ENCODE measurements around the gene PARP16.

PARP16 gene

DNA sequence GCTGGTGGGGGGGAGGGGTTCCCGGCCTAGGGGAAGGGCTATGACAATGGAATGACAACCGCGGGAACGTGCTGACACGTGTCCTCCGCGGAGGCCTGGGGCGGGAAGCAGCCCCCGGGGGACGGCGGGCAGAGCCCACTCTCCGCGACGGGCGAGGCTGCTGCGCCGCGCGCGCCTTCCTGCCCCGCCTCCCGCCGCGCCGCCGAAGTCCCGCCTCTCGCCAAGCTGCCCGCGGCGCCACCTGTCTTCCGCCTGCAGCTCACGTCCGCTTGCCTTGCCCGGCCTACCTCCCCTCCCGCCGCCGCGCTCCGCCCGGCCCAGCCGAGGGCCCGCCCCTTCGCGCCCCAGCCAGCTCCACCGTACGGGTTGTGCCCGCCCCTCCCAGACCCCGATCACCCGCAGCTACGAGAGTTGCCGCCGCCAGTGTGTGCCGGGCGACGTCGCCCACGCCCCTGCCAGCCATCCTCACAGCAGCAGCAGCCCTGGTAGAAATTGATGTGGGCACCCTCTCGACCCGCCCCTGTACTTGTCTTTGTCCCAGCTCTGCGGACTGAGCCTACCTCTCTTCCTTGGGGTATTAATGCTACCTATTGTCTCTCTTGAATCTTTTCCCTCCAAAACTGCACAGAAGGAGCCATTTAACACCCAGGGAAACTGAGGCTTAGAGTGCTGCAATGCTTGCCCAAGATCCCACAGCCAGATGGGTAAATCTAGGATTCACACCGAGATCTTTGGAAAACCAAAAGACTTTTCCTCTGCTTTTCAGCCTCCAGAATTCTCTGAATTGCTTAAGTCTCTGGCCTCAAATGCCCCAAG lies at the start of gene PARP16:
Gene PARP16 (minus strand): TSS at position 180 of the 816 bp plus-strand sequence. CDS start 457 bp downstream, outside the sequence.
- DNase-seq: peak; percentile 86

DNA sequence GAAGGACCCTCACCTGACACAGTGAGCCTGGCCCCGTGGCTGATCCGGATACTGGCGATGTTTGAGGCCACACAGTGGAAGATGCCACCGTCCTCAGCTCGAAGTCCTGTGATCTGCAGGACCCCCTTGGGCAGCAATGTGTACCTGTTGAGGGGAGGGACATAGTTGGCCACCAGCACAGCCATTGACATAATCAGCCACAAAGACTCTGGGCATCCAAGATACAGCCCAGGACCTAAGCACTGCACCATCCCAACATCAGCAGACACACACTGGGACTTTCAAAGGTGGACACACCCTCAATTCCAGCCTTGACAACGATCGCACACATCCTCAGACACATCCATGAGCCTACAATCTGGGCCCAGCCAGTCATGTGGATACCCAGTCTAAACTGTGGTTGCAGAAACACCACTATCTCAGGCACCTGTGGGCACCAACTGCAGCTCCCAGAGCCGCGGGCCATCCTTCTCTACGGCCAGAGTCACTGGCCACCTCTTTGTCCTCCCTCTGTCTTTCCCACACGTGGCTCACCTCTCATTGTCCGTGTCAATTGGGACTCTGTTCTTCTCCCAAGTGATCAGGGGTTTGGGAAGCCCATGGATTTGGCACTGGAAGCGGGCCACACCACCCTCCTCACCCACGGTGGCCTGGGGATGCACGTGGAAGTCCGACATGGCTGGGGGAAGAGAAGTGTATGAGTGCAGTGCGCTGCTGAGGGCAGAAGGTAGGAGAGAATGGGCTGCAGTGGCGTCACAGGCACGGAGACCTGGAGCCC lies 48.8 kb upstream of the PARP16 start:
- no peak for DNase-seq

- peak; percentile 8 for DNase-seq
Observed at GRCh38 chr15:65334586-65335231, 48.0 kb upstream of the PARP16 start.

DNA sequence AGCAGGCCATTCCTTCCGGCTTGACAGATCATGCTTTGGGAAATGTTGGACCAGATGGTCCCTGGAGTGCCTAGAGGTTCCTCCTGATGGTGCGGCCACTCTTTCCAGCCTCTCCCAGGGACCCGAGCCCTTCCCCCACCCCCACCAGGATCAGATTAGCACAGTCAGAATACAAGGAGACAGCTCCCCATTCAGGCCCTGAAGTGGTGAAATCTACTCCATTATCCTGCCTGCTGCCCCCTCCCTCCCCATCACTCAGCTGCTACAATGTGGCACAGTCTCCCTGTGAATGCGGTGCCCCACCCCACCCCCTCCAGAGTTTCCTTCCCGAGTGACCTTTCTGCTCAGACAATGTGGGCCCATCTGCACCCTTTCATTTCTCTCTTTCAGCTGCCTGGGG lies 47.2 kb upstream of the PARP16 start:
- no peak for DNase-seq

- DNase-seq: no peak
Observed at GRCh38 chr15:65333148-65333820, 46.6 kb upstream of the PARP16 start.

GRCh38 chr15:65332391-65333147 lies 45.9 kb upstream of the PARP16 start:
- DNase-seq: no peak

GRCh38 chr15:65331811-65332210 lies 45.1 kb upstream of the PARP16 start:
- no peak for DNase-seq

- DNase-seq: no peak
Observed at GRCh38 chr15:65330934-65331645, 44.4 kb upstream of the PARP16 start.

DNA sequence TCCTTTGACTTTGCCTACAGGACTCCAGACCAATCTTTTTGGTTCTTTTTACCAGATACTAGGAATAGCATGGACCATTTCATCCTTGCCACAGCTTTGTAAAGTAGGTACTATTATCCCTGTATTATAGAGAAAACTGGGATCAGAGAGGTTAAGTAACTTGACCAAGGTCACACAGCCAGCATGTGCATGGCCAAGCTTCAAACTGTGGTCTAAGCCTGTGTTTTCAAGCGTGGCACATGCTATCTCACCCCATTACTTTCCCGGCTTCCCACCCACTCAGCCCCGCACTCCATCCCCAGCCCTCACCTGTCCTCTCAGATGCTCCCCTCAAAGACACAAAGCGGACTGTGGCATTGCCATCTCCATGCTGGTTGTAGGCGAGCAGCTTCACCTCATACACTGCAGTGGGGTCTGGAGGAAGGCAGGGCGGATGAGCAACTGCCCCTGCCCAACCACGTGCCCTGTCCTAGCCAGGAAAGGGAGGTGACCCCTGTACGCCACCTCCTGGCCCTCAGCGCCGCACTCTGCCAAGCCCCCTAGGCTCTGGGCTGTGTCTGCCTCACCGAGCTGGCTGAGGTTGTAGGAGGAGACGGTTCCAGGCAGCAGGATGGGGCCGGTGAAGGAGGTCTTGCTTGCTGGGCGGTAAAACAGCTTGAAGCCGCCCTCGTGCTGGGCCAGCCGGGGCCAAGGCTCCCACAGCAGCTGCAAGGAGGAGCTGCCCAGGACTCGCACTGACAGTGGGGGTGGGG lies 43.5 kb upstream of the PARP16 start:
- DNase-seq: no peak

- DNase-seq: no peak
Observed at GRCh38 chr15:65329288-65329983, 42.8 kb upstream of the PARP16 start.

GRCh38 chr15:65328506-65329287 lies 42.0 kb upstream of the PARP16 start:
- no peak for DNase-seq

GRCh38 chr15:65327651-65328393 lies 41.1 kb upstream of the PARP16 start:
- no peak for DNase-seq

- DNase-seq: no peak
Observed at GRCh38 chr15:65326818-65327217, 40.1 kb upstream of the PARP16 start.

GRCh38 chr15:65326117-65326526 lies 39.4 kb upstream of the PARP16 start:
- peak; percentile 44 for DNase-seq

GRCh38 chr15:65323071-65323511 lies 36.4 kb upstream of the PARP16 start:
- DNase-seq: peak; percentile 89

GRCh38 chr15:65318870-65319356 lies 32.2 kb upstream of the PARP16 start:
- DNase-seq: peak; percentile 53

DNA sequence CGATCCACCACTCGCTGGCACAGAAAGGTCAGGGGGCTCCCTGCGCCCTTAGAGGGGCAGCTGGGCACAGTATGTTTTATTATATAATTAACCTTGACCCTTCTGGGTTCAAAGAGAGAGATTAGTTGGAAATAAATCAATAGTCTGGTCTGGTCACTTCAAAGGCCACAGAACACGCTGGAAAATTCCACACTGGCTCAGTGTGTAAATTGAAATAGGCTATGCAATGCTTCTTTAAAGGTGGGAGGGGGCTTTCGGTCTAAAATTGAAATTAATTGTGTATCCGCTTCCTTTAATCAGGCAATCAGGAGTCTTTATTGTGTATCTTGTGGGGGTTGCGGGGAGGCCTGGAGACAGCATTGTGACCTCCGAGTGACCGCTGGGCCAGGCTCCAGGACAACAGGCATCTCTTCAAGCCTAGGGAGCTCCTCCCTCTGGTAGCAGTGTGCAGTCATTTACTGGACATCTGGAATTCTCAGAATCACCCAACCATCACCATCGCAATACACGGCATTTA lies 25.8 kb upstream of the PARP16 start:
- DNase-seq: no peak

- no peak for DNase-seq
Observed at GRCh38 chr15:65311760-65312159, 25.1 kb upstream of the PARP16 start.

All from NCI-H1092 treated with DMSO at 0.1 percent for 48 hours (cell line).